C4-2B (cell line): ENCODE measurements around the gene PEPD.

Experiments
- CTCF ChIP-seq: fragments of 450-650 bp; conservative IDR thresholded peaks from 2 replicates; pipeline ENCODE4 v1.5.1; 2017; ENCODE audit warnings: mild to moderate bottlenecking
- ZFX ChIP-seq: fragments of 450-650 bp; IDR thresholded peaks from 2 replicates; pipeline ENCODE4 v1.6.1; 2017

- no peak for TF ChIP-seq CTCF
- TF ChIP-seq ZFX = no peak
Measured at GRCh38 chr19:33350538-33351309, 170.9 kb downstream of the PEPD start.
